ENCODE results near the gene NFIA.

Gene NFIA

GRCh38 chr1:61181067-61182038 lies 99.0 kb downstream of the NFIA start:
- ATAC-seq (ENCODE audit: low read depth) (no peak), DNase-seq (ENCODE audit: low spot score) (no peak)
- no peaks in the 10 kb centered on the region for H3K27me3 ChIP-seq (ENCODE audit: insufficient read depth, poor library complexity, severe bottlenecking)
- TF ChIP-seq CTCF (IDR thresholded peaks at IDR 0.05; ENCODE audit: poor library complexity, severe bottlenecking), result no peak
- H3K36me3 ChIP-seq (ENCODE audit: low read depth), result no peaks in the 10 kb centered on the region
- H3K27ac ChIP-seq (ENCODE audit: poor library complexity, severe bottlenecking), result no peak overlapping the region
- H3K4me1 ChIP-seq (ENCODE audit: insufficient read depth, poor library complexity, severe bottlenecking), result peaks cover 26% of the 10 kb centered on the region
- no peaks in the 10 kb centered on the region for H3K9me3 ChIP-seq (ENCODE audit: severe bottlenecking)
- no peak overlapping the region for H3K4me3 ChIP-seq (ENCODE audit: severe bottlenecking)

GRCh38 chr1:61182049-61182448 lies 99.7 kb downstream of the NFIA start:
- Histone ChIP-seq H3K27me3 (ENCODE audit: insufficient read depth, poor library complexity, severe bottlenecking) (no peaks in the 10 kb centered on the region), H3K9me3 (ENCODE audit: severe bottlenecking) (no peaks in the 10 kb centered on the region), H3K27ac (ENCODE audit: poor library complexity, severe bottlenecking) (no peak overlapping the region), H3K4me3 (ENCODE audit: severe bottlenecking) (no peak overlapping the region), H3K4me1 (ENCODE audit: insufficient read depth, poor library complexity, severe bottlenecking) (peaks cover 26% of the 10 kb centered on the region), H3K36me3 (ENCODE audit: low read depth) (no peaks in the 10 kb centered on the region)
- DNase-seq (ENCODE audit: low spot score) (no peak), ATAC-seq (ENCODE audit: low read depth) (peak; percentile 65)
- no peak for TF ChIP-seq CTCF (IDR thresholded peaks at IDR 0.05; ENCODE audit: poor library complexity, severe bottlenecking)

GRCh38 chr1:61182480-61182879 lies 100.1 kb downstream of the NFIA start:
- H3K9me3 ChIP-seq (ENCODE audit: severe bottlenecking), result no peaks in the 10 kb centered on the region
- no peak for ATAC-seq (ENCODE audit: low read depth)
- H3K36me3 ChIP-seq (ENCODE audit: low read depth), result no peaks in the 10 kb centered on the region
- peaks cover 26% of the 10 kb centered on the region for H3K4me1 ChIP-seq (ENCODE audit: insufficient read depth, poor library complexity, severe bottlenecking)
- no peaks in the 10 kb centered on the region for H3K27me3 ChIP-seq (ENCODE audit: insufficient read depth, poor library complexity, severe bottlenecking)
- H3K4me3 ChIP-seq (ENCODE audit: severe bottlenecking), result no peak overlapping the region
- no peak overlapping the region for H3K27ac ChIP-seq (ENCODE audit: poor library complexity, severe bottlenecking)
- DNase-seq (ENCODE audit: low spot score), result no peak
- TF ChIP-seq CTCF (IDR thresholded peaks at IDR 0.05; ENCODE audit: poor library complexity, severe bottlenecking), result no peak

GRCh38 chr1:61183471-61184039 lies 101.2 kb downstream of the NFIA start:
- peaks cover 26% of the 10 kb centered on the region for H3K4me1 ChIP-seq (ENCODE audit: insufficient read depth, poor library complexity, severe bottlenecking)
- ATAC-seq (ENCODE audit: low read depth), result no peak; the same call in 2 of the 3 replicates
- no peaks in the 10 kb centered on the region for H3K36me3 ChIP-seq (ENCODE audit: low read depth)
- no peak for DNase-seq (ENCODE audit: low spot score)
- peak overlapping the region; percentile 45 for H3K27ac ChIP-seq (ENCODE audit: poor library complexity, severe bottlenecking)
- H3K27me3 ChIP-seq (ENCODE audit: insufficient read depth, poor library complexity, severe bottlenecking), result no peaks in the 10 kb centered on the region
- no peak overlapping the region for H3K4me3 ChIP-seq (ENCODE audit: severe bottlenecking)
- no peak for TF ChIP-seq CTCF (IDR thresholded peaks at IDR 0.05; ENCODE audit: poor library complexity, severe bottlenecking)
- no peaks in the 10 kb centered on the region for H3K9me3 ChIP-seq (ENCODE audit: severe bottlenecking)

Data from RWPE2 (cell line).